GM19397 (cell line): Measurements from ENCODE around the gene FOXF1.

Source experiments
- ATAC-seq: cut with Tn5 transposase; IDR thresholded peaks from one replicate; pipeline ENCODE4 v1.9.1; 2021; ENCODE audit warnings: mild to moderate bottlenecking, moderate library complexity; ENCODE audit not compliant: unreplicated experiment

Gene FOXF1

DNA sequence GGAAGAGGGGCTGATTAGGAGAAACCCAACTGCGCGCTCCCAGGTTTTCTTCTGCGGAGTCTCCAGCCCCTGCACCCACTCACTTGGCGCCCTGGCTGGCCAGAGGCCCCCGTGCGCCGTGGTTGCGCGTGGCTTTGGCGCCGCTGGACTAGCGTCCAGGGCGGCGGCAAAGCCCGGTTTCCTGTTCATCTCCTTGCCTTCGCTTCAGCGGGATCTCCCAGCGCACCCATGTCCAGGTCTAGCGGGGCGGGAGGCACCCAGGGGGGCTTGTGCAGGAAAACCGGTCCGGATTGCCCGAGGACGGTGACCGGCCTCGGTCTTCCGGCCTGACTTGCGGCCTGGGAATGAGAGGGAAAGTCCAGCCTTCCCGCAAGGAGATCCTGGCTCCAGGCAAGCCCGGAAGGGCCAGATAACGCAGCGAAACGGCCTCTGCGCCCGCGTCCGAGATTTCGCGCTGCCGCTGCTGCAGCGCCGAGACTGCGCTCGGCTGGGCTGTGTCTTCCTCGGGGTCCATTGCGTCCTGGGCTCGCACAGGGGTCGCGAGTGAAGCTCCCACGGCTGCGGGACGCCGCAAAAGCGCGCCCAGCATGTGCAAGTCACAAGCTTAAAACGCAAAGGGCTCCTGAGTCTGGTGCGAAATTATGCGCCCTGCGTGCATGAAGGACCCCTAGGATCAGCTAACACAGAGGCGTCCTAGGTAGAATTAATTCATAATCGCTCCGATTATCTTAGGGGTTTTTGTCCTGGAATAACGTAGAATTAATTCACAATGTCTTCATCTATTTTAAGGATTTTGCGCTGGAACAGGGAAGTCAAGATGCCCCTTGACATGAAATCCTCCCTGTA lies 5.7 kb downstream of the FOXF1 start:
- ATAC-seq = no peak

DNA sequence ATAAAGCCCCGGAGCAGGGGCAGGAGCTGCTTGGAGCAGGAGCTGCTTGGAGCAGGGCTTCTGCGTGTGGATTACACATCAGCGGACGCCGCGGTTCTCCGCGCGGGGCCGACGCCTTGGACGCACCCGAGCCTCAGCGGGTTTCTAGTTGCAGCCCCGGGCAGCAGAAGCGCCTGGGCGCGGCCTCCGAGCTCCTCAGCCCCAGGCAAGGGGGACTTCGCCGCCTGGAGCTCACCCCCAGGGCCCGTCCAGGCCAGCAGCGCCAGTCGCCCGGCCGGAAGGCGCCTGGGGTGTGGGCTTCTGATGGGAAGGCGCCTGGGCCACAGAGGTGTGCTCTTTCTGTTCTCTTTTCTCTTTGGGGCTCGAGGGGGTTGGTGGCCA lies 6.3 kb downstream of the FOXF1 start:
- no peak for ATAC-seq

GRCh38 chr16:86517033-86517432 lies 6.7 kb downstream of the FOXF1 start:
- no peak for ATAC-seq

DNA sequence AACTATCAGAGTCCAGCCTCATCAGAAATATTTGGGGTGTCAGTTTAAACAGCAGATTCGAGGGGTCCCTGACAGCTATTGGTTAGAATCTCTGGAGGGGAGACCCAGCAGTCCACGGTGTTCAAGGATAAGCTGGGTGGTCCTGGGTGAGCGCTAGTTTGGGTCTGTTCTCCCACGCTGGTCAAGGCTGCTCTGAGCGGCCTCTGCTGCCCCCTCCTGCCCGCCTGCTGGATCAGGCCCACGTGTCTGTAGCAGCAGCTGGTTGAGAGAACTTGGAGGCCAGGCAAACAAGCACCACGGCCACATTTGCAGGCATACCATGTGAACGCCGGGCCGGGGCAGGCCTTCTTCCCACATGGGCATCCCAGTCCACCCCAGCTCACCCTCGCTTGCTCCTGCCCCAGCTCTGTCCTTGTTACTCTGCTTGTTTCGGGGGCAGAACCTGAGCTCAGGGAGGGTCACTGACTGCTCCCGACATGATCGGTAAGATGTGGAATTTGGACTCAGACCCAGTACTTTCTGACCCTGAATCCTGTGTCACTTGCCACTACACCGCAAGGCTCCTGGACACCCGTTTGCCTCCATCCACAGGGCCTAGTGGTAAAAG lies 7.4 kb downstream of the FOXF1 start:
- no peak for ATAC-seq

DNA sequence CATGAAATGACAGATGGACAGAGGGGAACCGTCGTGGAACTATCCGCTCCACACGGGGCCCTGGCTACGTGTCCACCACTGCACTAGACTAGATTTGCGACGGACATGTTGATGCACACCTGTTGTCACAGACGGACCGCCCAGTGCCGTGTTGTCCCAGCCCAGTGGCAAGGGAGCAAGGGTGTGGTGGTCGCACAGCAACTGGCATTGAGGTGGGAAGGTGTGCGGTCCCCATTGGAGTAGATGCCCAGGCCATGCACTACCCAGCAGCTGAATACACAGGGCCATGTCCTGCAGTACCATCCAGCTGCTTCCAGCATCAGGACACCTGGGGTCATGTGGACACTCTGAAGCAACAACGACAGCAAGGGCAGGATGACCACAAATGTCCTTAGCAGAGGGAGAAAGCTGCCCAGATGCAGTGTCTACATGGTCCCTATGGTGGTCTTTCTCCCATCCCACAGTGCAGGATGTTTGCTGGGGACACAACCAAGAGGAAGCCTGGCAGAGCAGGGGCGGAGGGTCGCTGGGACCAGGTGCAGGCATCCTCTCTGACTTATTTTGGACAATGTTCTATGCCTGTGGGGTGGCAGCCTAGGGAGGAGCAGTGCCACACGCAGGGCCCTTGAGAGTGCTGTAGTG lies 8.8 kb downstream of the FOXF1 start:
- ATAC-seq = no peak

- ATAC-seq = no peak
These were observed 9.5 kb downstream of the FOXF1 start for GRCh38 chr16:86519649-86520316.

DNA sequence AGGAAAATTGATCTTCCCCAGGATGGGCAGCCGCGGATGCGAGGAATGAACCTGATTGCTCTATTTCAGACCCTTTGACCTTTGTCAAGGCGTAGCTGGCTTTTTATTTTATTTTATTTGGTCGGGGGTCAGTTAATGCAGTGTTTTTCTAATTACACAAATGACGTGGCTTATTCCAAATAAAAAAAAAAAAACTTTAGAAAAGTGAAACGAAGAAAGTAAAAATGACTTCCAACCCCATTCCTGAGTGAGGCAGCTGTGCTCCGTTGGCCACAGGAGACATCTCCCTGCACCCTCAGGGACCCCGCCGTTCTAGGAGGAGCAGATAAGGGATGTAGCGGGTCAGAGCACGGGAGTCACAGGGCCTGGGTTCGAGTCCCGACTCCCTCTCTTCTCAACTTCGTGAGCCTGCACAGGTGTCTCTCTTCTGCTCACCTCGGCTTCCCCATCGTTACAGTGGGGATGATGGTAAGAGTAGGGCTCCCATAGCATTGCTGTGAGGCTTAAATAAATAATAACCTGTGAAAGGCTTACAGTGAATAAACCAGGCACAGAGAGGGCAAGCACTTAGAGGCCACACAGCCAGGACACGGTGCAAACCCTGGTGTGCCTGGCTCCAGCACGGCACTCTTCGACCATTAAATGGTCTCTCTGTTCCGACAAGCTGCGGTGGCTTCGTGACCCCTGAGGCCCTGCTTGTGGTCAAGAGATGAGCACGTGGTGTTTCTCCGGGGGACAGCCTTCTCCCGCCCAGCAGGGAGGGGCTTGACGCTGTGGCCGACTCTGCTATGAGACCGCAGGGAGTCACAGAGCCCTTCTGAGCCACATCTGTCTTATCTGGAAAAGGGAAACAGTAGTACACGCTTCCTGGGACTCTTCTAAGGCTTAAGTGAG lies 10.2 kb downstream of the FOXF1 start:
- ATAC-seq = no peak

GRCh38 chr16:86521236-86522197 lies 11.2 kb downstream of the FOXF1 start:
- ATAC-seq = no peak

DNA sequence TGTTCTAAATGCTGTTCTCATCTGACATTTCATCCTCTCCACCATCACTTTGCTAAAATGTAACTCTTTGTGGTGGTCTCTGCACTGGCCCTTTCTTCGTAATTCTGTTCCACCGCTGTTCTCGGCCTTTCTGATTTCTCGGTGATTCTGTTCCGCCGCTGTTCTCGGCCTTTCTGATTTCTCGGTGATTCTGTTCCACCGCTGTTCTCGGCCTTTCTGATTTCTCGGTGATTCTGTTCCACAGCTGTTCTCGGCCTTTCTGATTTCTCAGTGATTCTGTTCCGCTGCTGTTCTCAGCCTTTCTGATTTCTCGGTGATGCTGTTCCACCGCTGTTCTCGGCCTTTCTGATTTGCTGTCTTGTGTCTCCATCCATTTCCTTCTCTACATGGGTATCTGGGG lies 12.3 kb downstream of the FOXF1 start:
- no peak for ATAC-seq

DNA sequence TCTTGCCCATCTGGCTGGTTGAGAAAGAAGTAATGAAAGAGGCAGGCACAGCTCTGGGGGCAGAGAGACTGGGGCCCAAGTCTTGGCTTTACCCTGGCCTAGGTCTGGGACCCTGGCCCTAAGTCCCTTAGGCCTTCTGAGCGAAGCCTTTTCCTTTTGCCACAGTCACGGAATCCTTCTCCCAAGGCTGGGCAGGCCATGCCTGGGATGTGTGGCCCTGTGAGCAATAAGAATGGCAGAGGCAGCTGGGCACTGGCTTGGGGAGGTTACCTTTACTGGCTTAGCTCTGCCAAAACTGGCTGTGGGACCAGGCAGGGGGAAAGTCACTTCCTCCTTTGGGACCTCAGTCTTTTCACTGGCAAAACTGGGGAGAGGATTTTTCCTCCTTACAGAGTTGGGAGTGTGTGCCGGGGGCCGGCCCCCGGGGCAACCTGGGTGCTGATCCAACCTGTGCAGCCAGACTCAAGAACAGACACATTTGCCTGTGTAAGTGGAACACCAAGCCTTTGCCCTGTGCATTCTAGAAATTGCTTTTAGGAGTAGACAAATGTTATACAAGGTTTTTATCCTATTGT lies 12.9 kb downstream of the FOXF1 start:
- ATAC-seq = no peak

- ATAC-seq = no peak
These were observed 13.7 kb downstream of the FOXF1 start for GRCh38 chr16:86524029-86524428.

- ATAC-seq = no peak
These were observed 15.4 kb downstream of the FOXF1 start for GRCh38 chr16:86525696-86526095.

DNA sequence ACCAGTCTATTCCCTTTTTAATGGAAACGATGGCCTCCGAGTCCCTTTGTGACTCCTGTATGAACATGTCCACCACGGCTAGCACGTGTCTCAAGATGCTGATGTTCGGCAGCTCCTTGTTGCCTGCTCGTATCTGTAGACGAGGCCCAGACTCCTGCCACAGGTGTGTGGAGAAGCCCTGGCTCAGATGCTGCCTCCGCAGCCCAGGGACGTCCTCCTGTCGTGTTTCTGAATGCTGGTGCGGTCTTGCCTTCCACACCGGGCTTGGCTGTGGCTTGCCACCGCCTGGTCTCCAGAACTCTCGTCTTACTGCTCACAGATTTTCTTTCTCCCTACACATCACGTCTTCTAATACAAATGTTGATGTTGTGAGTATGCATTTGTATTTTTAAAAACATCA lies 17.0 kb downstream of the FOXF1 start:
- no peak for ATAC-seq

DNA sequence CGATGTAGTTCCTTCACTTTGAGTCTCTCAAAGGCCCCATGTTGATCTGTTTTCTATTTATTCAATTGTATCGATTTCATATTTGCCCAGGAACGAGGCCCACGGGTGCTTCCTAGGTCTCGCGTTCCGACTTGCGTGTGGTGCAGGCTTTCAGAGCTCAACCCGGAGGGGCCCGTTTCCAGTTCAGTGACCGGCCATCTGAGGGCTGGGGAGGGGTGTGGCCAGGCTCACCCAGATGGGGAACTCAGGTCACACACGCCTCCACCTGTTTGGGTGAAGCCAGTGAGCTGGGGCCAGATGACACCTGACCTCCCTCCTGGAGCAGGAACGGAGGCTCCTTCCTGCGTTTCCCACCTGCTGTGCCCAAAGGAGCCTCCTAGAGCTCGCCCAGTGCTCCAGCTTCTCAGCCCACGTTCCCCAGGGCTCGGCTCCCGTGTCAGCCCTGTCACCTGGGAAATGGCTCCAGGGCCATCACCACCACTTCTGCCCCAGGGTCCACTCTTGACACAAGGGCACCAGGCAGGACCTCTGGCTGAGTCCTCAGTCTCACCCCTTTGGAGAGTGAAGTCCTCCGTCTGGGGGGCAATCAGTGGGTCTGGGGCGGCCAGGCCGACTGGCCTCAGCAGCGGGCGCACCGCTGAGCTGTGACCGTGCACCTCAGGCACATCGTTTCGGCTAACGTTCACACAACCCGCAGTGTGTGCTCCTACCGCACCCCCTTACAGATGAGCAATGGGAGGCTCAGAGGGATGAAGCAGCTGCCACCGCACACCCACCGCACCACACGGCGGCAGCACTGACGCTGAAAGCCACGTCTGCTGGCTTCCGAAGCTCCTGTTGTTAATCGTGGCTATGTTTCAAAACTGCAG lies 18.0 kb downstream of the FOXF1 start:
- ATAC-seq = no peak

DNA sequence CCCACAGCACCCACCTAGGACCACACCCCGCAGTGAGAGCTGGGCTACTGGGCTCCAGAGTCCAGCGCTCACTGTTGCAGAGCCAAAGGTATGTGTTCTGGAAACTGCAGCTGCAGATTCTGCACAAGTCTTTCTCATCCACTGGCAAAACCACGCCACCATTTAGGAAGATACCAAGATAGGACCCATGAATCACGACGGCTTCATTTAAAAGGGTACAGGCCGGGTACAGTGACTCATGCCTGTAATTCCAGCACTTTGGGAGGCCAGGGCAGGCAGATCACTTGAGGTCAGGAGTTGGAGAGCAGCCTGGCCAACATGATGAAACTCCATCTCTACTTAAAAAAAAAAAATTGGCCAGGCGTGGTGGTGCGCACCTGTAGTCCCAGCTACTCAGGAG lies 18.8 kb downstream of the FOXF1 start:
- ATAC-seq = no peak

DNA sequence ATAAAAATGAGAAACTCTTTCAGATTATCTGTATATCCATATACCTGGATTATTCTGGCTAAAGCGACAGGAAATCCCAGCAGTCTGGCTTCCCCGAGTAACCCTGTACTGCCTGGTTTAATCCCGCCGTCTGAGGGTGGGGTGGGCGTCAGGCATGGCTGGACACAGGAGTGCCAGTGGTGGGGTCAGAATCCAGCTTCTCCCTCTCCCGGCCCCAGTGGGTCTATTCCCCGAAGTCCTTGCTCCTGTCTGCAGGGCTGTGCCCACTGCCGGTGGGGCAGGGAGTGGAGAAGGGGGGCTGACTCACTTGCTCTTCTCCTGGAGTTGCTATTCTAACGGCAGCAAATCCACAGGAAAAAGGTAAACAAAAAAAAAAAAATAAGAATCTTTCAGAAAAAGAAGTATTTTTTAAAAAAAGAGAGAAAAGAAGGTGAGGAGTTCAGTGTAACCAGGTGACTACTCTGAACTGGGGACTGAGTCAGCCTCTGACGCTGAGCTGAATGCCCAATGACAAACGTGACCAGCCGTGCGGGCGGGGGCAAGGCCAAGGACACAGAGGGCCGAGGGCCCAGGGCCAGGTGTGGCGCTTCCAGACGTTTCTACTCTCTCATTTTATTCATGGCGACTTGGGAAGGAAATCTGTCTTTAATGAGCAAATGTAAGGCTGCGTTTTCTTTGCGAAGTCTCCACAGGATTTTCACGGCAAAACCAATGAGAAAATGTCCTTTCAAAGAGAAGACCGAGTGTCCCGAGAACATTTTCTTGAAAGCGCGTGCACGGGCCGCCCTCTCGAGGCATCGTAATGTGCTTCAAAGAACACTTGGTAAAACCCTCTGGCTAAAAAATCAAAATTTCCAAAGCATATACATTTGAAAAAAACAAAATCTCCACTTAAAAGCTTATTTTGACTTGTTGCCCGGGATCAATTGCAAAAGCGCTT lies 20.2 kb downstream of the FOXF1 start:
- ATAC-seq = no peak

DNA sequence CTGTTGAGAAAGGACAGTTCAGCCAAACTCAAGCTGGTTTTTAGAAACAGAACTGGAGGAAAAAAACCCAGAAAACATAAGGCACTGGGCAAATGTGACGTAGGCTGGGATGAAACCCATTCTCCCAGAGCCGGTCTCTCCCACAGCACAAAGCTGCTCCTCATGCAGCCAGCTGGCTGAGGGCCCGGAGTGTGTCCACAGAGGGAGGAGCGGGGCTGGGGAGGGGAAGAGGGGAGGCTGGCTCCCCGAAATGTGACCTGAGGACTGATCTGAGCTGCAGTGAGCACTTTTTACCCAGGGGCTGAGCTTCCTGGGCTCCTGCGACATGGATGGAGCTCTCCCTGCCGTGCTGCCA lies 20.8 kb downstream of the FOXF1 start:
- no peak for ATAC-seq
